Astrocyte of the cerebellum (primary cell): ENCODE measurements around the gene BIK.

ENCODE experiments used
- DNase-seq: peaks from one replicate; pipeline ENCODE4 v3.0.0-alpha.2; 2011; ENCODE audit warnings: low read depth
- H3K4me3 ChIP-seq: 2 replicates; pipeline ENCODE4 v1.5.1; 2011; ENCODE audit warnings: mild to moderate bottlenecking, low read depth, low read length, moderate library complexity
- in situ Hi-C: cut with HindIII; loops from 2 replicates; pipeline ENCODE4 v1.10.0; 2017; ENCODE audit warnings: low sequenced_read_pairs
- TF ChIP-seq, protein P1 (sequence below): IDR thresholded peaks from 2 replicates; pipeline ENCODE4 v1.5.1; 2012; ENCODE audit warnings: low read length, low read depth, moderate library complexity, mild to moderate bottlenecking; ENCODE audit errors: missing control alignments

BIK gene

DNA sequence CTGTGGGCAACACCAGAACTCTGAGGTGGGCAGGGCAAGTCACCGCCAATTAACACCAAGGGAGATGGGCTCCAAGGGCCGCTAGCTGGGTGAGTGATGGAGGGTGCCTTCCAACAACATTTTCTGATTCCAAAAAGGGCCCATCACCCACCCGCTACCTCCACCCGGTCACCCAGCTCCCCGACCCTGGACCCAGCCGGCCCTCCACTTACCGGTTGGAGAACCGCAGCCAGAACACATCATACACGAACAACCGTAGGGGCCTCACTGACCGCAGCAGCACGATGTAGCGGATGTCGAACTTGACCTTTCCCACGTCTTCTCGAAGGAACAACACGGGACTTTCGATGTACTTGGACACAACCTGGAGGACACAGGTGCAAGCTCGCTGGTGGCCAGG lies 61.6 kb downstream of the BIK start:
- TF ChIP-seq, protein P1, sequence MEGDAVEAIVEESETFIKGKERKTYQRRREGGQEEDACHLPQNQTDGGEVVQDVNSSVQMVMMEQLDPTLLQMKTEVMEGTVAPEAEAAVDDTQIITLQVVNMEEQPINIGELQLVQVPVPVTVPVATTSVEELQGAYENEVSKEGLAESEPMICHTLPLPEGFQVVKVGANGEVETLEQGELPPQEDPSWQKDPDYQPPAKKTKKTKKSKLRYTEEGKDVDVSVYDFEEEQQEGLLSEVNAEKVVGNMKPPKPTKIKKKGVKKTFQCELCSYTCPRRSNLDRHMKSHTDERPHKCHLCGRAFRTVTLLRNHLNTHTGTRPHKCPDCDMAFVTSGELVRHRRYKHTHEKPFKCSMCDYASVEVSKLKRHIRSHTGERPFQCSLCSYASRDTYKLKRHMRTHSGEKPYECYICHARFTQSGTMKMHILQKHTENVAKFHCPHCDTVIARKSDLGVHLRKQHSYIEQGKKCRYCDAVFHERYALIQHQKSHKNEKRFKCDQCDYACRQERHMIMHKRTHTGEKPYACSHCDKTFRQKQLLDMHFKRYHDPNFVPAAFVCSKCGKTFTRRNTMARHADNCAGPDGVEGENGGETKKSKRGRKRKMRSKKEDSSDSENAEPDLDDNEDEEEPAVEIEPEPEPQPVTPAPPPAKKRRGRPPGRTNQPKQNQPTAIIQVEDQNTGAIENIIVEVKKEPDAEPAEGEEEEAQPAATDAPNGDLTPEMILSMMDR: no peak
- no peak overlapping the region for H3K4me3 ChIP-seq
- DNase-seq: no peak
- in situ Hi-C loops: no loop called here

DNA sequence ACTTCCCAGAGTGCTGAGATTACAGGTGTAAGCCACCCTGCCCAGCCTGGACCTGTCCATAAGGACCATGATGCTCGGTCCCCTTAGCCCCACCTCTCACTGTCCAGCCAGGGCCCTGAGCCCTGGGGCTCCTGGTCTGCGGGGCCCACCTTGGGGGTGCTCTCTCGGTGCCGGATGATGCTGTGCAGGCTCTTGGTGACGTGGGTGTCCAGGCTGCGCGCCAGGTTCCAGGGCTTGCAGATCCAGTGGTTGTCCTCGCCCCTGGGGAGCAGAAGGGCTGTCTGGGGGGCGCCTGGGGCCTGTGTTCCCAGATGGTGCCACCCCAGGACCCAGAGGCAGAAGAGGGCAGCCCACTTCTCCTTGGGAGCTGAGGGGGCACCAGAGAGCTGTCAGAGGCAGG lies 63.0 kb downstream of the BIK start:
- in situ Hi-C loops: no loop called here
- H3K4me3 ChIP-seq: no peak overlapping the region
- TF ChIP-seq, protein P1: no peak
- DNase-seq: no peak

DNA sequence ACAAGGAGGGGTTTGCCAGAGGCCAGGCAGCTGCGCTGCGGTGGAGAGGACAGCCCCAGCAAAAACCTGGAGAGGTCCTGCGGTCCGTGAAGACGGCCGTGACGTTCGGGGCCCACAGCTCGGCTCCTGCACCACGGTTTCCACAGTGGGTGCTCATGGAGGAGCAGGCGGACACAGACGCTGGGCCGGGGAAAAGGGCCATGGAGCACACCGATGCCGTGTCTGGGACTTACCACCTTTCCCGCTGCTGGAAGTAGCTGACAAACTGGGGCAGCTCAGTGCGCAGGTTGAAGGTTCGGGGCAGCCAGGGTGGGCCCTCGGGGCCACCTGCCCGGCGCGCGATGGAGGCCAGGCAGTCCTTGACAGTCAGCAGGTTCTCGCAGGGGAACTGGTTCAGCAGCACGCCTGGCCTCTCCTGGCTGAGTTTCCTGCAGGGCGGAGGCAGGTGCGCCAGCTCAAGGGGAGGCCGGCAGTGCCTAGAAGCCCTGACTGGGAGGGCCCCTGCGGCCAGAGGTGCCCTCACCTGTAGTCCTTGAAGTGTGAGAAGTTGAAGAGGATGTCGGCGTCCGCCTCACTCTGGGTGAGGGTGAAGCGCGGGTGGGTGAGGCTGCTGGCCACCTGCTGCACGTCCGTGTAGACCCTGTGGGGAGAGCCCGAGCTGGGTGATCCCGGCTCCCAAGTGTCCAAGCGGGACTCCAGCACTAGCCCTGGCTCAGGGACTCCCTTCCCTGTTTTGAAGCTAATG lies 63.6 kb downstream of the BIK start:
- TF ChIP-seq, protein P1: no peak
- no peak for DNase-seq
- H3K4me3 ChIP-seq: no peak overlapping the region
- in situ Hi-C loops: no loop called here

DNA sequence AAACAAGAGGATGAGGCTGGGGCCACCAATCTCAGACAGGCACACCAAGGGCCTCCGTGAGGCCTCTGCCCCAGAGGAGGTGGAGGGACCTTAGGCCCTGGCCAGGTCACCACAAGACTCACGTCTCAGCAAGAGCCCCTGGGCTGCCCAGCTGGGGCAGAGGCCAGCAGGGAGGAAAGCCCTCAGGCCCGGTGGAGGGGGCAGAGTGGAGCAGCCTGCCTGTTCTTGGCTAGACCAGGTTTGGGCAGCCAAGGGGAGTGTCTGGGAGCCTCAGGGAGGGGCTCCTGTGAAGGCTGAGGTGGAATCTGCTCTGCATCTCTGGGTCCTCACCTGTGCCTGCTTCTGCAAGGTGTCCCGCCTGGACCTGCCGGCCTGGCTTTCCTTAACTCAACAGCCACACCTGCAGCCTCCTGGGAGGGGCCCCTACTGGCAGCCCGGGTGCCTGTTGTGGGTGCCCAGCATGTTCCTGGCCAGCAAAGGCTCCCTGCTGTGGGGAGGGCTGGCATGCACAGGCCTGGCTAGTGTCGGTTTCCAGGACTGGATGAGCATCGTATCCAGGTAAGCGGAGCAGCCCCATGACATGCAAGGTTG lies 64.5 kb downstream of the BIK start:
- TF ChIP-seq, protein P1: no peak
- in situ Hi-C loops: no loop called here
- H3K4me3 ChIP-seq: no peak overlapping the region
- DNase-seq: no peak

DNA sequence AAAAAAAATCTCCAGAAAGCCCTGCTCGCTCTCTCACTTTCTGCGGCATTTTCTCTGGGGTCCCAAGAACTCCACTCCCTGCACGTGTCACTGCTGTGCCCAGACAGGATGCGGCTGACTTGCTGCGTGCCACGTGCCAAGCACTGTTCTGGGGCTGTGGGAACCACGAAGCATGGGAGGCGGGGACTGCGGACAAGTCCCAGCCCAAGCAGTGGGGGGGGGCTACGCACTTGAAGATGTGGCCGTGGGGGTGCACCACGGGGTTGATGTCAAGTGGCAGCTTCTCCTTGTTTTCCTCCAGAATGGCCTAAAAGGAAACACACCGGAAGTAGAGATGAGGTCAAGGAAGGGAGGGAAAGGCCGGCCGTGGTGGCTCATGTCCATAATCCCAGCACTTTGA lies 65.5 kb downstream of the BIK start:
- TF ChIP-seq, protein P1: no peak
- DNase-seq: no peak
- no peak overlapping the region for H3K4me3 ChIP-seq
- in situ Hi-C loops: no loop called here

DNA sequence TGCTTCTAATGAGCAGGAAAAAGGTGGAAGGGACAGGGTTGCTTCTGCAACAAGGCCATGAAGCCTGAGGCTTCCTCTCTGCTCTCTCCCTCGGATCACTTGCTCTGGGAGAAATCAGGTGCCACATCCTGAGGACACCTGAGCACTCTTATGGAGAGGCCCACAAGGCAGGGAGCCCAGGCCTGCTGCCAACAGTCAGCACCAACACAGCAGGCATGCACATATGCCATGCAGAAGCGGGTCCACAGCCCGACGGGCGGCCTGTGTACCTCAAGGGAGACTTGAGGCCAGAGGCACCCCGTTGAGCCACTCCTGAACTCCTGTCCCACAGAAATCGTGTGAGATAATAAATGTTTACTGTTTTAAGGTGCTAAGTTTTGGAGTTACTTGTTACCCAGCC lies 66.9 kb downstream of the BIK start:
- TF ChIP-seq, protein P1: no peak
- in situ Hi-C loops: no loop called here
- DNase-seq: no peak
- H3K4me3 ChIP-seq: no peak overlapping the region
